Neural cell (in vitro differentiated cells): ENCODE data around the gene MUSTN1. TPM values are rescaled to one million over a fixed set of nuclear protein-coding genes. Genes with fewer than 3 reads are reported as not detected.

Source experiments
- H2AFZ ChIP-seq: fragments of 200-600, 300-800 bp; sonication (generic), shearing (Covaris generic); 2 replicates; pipeline ENCODE4 v1.6.0; 2014; ENCODE audit warnings: low read depth, mild to moderate bottlenecking, antibody characterized with exemption, low read length, moderate library complexity
- H3F3A ChIP-seq: fragments of 200-600 bp; shearing (Covaris generic); 2 replicates; pipeline ENCODE4 v1.6.1; 2016; ENCODE audit warnings: mild to moderate bottlenecking, moderate library complexity, mixed read lengths, antibody characterized with exemption, low read length; ENCODE audit not compliant: insufficient read depth, poor library complexity, severe bottlenecking
- H3K27ac ChIP-seq: fragments of 200-600, 300-800 bp; sonication (generic), shearing (Covaris generic); 2 replicates; pipeline ENCODE4 v1.5.1; 2014; ENCODE audit warnings: mild to moderate bottlenecking, low read length, moderate library complexity
- H3K27me3 ChIP-seq: fragments of 300-800, 200-600 bp; sonication (generic), shearing (Covaris generic); 2 replicates; pipeline ENCODE4 v1.6.0; 2014; ENCODE audit warnings: mild to moderate bottlenecking, low read depth, low read length, moderate library complexity; ENCODE audit not compliant: insufficient read depth
- H3K36me3 ChIP-seq: fragments of 300-800, 200-600 bp; sonication (generic), shearing (Covaris generic); 2 replicates; pipeline ENCODE4 v1.5.1; 2014; ENCODE audit warnings: mild to moderate bottlenecking, antibody characterized with exemption, low read length, moderate library complexity; ENCODE audit not compliant: insufficient read depth
- H3K4me2 ChIP-seq: fragments of 300-800, 200-600 bp; sonication (generic), shearing (Covaris generic); 2 replicates; pipeline ENCODE4 v1.6.0; 2014; ENCODE audit warnings: mild to moderate bottlenecking, low read length
- H3K4me3 ChIP-seq: fragments of 300-800, 200-600 bp; sonication (generic), shearing (Covaris generic); 2 replicates; pipeline ENCODE4 v1.5.1; 2014; ENCODE audit warnings: mild to moderate bottlenecking, low read length, moderate library complexity
- H3K79me2 ChIP-seq: fragments of 200-600 bp; shearing (Covaris generic); replicated peaks from 2 replicates; pipeline ENCODE4 v1.6.0; 2014; ENCODE audit warnings: mild to moderate bottlenecking, low read length, moderate library complexity; ENCODE audit not compliant: insufficient read depth
- H3K9ac ChIP-seq: fragments of 300-800, 200-600 bp; sonication (generic), shearing (Covaris generic); 2 replicates; pipeline ENCODE4 v1.6.1; 2016; ENCODE audit warnings: mild to moderate bottlenecking, low read length, mixed read lengths
- H3K9me2 ChIP-seq: fragments of 200-600 bp; shearing (Covaris generic); 2 replicates; pipeline ENCODE4 v1.6.1; 2016; ENCODE audit warnings: mild to moderate bottlenecking, low read length, mixed read lengths; ENCODE audit not compliant: insufficient read depth
- H3K9me3 ChIP-seq: fragments of 200-600, 300-800 bp; sonication (generic), shearing (Covaris generic); 2 replicates; pipeline ENCODE4 v1.6.1; 2016; ENCODE audit warnings: mild to moderate bottlenecking, mixed run types, low read length, moderate library complexity, mixed read lengths
- H4K20me1 ChIP-seq: fragments of 200-600 bp; shearing (Covaris generic); 2 replicates; pipeline ENCODE4 v1.6.1; 2016; ENCODE audit warnings: mild to moderate bottlenecking, mixed run types; ENCODE audit not compliant: insufficient read depth
- EP300 ChIP-seq: fragments of 450-650 bp; conservative IDR thresholded peaks from 2 replicates; pipeline ENCODE4 v1.6.1; 2014; ENCODE audit warnings: antibody characterized with exemption, mild to moderate bottlenecking, moderate library complexity; ENCODE audit not compliant: poor library complexity, severe bottlenecking
- EZH2 ChIP-seq: fragments of 200-600, 300-800 bp; shearing (Covaris generic), sonication (generic); IDR thresholded peaks from 2 replicates; pipeline ENCODE4 v1.6.1; 2014; ENCODE audit warnings: antibody characterized with exemption, low read length, borderline replicate concordance, mild to moderate bottlenecking; ENCODE audit not compliant: insufficient read depth, poor library complexity, severe bottlenecking
- MXI1 ChIP-seq: fragments of 450-650 bp; conservative IDR thresholded peaks from 2 replicates; pipeline ENCODE4 v1.6.1; 2014; ENCODE audit warnings: antibody characterized with exemption, mild to moderate bottlenecking; ENCODE audit not compliant: poor library complexity, severe bottlenecking
- POLR2AphosphoS5 ChIP-seq: IDR thresholded peaks from 2 replicates; pipeline ENCODE4 v1.6.1; 2012
- RAD21 ChIP-seq: fragments of 450-650 bp; conservative IDR thresholded peaks from 2 replicates; pipeline ENCODE4 v1.6.1; 2014; ENCODE audit warnings: antibody characterized with exemption, mild to moderate bottlenecking, moderate library complexity
- REST ChIP-seq: IDR thresholded peaks from 2 replicates; pipeline ENCODE4 v1.6.1; 2012; ENCODE audit warnings: borderline replicate concordance
- SMC3 ChIP-seq: fragments of 450-650 bp; conservative IDR thresholded peaks from 2 replicates; pipeline ENCODE4 v1.6.1; 2014; ENCODE audit warnings: antibody characterized with exemption, mild to moderate bottlenecking, moderate library complexity; ENCODE audit not compliant: poor library complexity
- TAF1 ChIP-seq: IDR thresholded peaks from 2 replicates; pipeline ENCODE4 v1.6.1; 2012; ENCODE audit warnings: low read depth
- polyA plus RNA-seq: library from polyadenylated mRNA; depleted of rRNA; stranded (reverse); fragments of >200 nt; gene quantifications from 2 replicates; pipeline ENCODE4 v1.2.3, GENCODE V29; 2014
- TF ChIP-seq, protein P1 (sequence below): fragments of 450-650 bp; IDR thresholded peaks from 2 replicates; pipeline ENCODE4 v1.5.1; 2014; ENCODE audit warnings: antibody characterized with exemption, mild to moderate bottlenecking, moderate library complexity; ENCODE audit not compliant: poor library complexity, severe bottlenecking

The MUSTN1 gene
- polyA plus RNA-seq, 1 donor from 2014 or later = not detected

- Histone ChIP-seq H3K36me3 (no peaks in the 10 kb centered on the region), H3K27ac (no peak overlapping the region)
- no peak for TF ChIP-seq TAF1
- no peak for TF ChIP-seq REST
- TF ChIP-seq, protein P1, sequence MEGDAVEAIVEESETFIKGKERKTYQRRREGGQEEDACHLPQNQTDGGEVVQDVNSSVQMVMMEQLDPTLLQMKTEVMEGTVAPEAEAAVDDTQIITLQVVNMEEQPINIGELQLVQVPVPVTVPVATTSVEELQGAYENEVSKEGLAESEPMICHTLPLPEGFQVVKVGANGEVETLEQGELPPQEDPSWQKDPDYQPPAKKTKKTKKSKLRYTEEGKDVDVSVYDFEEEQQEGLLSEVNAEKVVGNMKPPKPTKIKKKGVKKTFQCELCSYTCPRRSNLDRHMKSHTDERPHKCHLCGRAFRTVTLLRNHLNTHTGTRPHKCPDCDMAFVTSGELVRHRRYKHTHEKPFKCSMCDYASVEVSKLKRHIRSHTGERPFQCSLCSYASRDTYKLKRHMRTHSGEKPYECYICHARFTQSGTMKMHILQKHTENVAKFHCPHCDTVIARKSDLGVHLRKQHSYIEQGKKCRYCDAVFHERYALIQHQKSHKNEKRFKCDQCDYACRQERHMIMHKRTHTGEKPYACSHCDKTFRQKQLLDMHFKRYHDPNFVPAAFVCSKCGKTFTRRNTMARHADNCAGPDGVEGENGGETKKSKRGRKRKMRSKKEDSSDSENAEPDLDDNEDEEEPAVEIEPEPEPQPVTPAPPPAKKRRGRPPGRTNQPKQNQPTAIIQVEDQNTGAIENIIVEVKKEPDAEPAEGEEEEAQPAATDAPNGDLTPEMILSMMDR = no peak
- TF ChIP-seq RAD21 = no peak
- no peak for TF ChIP-seq EZH2
- no peak for TF ChIP-seq MXI1
- no peak for TF ChIP-seq EP300
- TF ChIP-seq SMC3 = no peak
- TF ChIP-seq POLR2AphosphoS5 = no peak
Measured at GRCh38 chr3:52841211-52841980, 6.6 kb upstream of the MUSTN1 start.

DNA sequence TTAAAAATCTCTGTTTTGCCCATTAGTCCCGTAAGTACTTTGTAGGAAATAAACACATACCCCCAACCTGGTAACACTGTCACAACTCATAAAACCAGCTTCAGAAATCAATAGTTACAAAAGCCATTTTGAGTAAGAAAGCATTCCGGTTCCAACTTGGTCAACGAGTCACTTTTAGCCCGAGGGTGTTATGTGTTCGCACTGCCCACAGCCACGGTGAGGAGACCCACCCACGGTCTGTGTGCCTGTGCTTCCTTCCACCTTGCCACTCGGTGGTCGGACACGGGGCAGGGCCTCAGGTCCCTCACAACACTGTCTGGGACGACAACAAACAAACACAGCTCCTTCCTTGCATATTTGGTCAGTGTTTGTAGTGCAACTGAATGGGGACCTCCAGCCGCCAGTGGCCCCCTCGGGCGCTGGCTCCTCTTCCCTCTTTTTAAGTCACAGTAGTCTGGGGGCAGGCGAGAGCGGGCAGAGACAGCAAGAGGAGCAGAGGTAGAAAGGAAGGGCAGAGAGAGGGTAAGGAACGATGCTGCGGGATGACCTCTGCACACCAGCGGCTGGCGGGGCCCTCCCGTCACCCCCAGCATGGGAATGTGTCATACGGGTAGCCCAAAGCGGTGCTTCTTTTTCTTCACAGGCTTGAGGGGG lies 5.2 kb upstream of the MUSTN1 start:
- Histone ChIP-seq H3K9me3 (no peaks in the 10 kb centered on the region), H3K27me3 (no peaks in the 10 kb centered on the region), H3K79me2 (no peaks in the 10 kb centered on the region), H3K36me3 (no peaks in the 10 kb centered on the region), H2AFZ (no peak overlapping the region), H3K9me2 (no peaks in the 10 kb centered on the region), H3F3A (no peaks in the 10 kb centered on the region), H3K4me3 (no peak overlapping the region), H3K9ac (no peak overlapping the region), H3K27ac (no peak overlapping the region), H4K20me1 (no peaks in the 10 kb centered on the region), H3K4me2 (no peak overlapping the region)
- TF ChIP-seq REST (no peak), EP300 (no peak), EZH2 (no peak), SMC3 (no peak), MXI1 (no peak), TAF1 (no peak), POLR2AphosphoS5 (no peak), RAD21 (no peak)
- TF ChIP-seq, protein P1 = no peak

More at GRCh38 chr3:52841211-52841980, 6.6 kb upstream of the MUSTN1 start:
- Histone ChIP-seq H3K4me2 (no peak overlapping the region), H3K9me2 (no peaks in the 10 kb centered on the region), H3K79me2 (no peaks in the 10 kb centered on the region), H3K27me3 (no peaks in the 10 kb centered on the region), H3K9ac (no peak overlapping the region), H2AFZ (no peak overlapping the region), H3K9me3 (no peaks in the 10 kb centered on the region), H3F3A (no peaks in the 10 kb centered on the region), H4K20me1 (no peaks in the 10 kb centered on the region), H3K4me3 (no peak overlapping the region)
